EL (cell line): ENCODE data around the gene OR4A15.

Source experiments
- DNase-seq: peaks from one replicate; pipeline ENCODE4 v3.0.0-alpha.2; 2016

OR4A15 gene

DNA sequence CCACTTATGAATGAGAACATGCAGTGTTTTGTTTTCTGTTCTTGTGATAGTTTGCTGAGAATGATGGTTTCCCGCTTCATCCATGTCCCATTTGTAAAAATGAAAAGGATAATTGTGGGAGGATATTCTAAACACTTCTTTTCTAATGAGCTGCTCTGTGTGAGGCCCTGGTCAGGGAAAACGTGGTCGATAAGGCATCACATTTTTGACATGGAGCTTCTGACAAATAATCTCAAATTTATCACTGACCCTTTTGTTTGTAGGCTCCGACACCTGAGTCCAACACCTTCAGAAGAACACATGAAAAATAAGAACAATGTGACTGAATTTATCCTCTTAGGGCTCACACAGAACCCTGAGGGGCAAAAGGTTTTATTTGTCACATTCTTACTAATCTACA is at the start of gene OR4A15:
Gene OR4A15 (plus strand): TSS at position 301 of the 400 bp plus-strand sequence. CDS start 0 bp downstream, at position 301.
- no peak for DNase-seq

- no peak for DNase-seq
These were observed 43.3 kb upstream of the OR4A15 start for GRCh38 chr11:55324500-55324899.

- DNase-seq, result no peak
These were observed 24.9 kb upstream of the OR4A15 start, which contains the start of gene OR4A16 for GRCh38 chr11:55342901-55343300. Gene OR4A16, plus strand, starts transcription at chr11:55343201. Its CDS starts 0 bp downstream, at chr11:55343201.

DNA sequence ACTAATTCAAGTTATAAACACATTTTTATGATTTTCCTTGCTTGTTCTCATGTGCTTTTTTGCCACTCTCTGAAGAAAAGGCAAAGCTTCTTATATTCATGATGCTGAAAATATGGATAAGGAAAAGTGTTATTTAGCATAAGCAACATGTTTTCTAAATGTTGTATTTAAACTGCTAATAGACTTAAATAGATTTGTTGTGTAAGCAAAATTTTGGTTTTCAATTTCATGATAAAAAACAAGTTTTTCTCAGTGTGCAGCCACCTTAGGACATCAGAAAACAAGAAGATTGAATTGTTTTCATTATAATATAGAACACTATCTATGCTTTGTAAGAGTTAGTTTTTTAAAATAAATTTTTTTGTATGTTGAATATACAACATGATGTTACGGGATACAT is 22.5 kb upstream of the OR4A15 start:
- DNase-seq, result no peak

- no peak for DNase-seq
These were observed 18.7 kb upstream of the OR4A15 start for GRCh38 chr11:55349032-55349431.

- no peak for DNase-seq
These were observed 10.1 kb upstream of the OR4A15 start for GRCh38 chr11:55357560-55358184.

DNA sequence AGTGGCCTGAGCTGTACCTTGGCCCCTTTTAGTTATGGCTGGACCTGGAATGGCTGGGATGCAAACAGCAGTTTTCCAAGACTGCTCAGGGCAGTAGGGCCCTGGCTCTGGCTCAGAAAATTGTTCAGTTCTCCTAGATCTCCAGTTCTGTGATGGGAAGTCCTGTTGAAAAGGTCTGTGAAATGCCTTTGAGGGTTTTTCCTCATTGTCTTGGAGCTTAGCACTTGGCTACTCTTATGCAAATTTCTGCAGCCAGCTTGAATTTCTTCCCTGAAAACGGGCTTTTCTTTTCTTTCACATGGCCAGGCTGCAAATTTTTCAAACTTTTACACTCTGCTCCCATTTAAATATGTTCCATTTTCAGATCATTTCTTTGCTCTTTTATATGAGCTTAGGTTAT is 33.2 kb downstream of the OR4A15 start:
- DNase-seq, result no peak
